IPS DF 19.7 (cell line): Measurements from ENCODE around the gene PTGS2.
"Not testable (repeated sequence)": the region's sequence is repeated elsewhere in the genome, so short reads cannot be mapped to it uniquely, and the experiment has no call there.

Source experiments
- DNase-seq: peaks from one replicate; pipeline ENCODE4 v3.0.0-alpha.2; 2013; ENCODE audit warnings: low read depth, low spot score

Gene PTGS2

GRCh38 chr1:186670297-186671135 lies 9.7 kb downstream of the PTGS2 start:
- DNase-seq = no peak

DNA sequence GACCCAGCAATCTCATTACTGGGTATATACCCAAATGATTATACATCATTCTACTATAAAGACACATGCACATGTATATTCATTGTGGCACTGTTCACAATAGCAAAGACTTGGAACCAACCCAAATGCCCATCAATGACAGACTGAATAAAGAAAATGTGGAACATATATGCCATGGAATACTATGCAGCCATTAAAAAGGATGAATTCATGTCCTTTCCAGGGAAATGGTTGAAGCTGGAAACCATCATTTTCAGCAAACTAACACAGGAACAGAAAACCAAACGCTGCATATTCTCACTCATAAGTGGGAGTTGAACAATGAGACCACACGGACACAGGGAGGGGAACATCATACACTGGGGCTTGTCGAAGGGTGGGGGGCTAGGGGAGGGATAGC lies 10.4 kb downstream of the PTGS2 start:
- DNase-seq = not testable (repeated sequence)

DNA sequence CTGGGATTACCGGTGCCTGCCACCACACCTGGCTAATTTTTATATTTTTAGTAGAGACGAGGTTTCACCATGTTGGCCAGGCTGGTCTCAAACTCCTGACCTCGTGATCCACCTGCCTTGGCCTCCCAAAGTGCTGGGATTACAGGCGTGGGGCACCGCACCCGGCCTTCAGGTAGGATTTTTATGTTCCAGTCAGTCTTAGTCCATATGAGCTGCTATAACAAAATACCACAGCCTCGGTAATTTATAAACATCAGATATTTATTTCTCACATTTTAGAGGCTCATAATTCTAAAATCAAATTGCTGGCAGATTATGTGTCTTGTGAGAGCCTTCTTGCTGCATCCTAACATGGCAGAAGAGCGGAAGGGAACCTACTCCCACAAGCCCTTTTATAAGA lies 16.0 kb downstream of the PTGS2 start:
- DNase-seq = not testable (repeated sequence)

DNA sequence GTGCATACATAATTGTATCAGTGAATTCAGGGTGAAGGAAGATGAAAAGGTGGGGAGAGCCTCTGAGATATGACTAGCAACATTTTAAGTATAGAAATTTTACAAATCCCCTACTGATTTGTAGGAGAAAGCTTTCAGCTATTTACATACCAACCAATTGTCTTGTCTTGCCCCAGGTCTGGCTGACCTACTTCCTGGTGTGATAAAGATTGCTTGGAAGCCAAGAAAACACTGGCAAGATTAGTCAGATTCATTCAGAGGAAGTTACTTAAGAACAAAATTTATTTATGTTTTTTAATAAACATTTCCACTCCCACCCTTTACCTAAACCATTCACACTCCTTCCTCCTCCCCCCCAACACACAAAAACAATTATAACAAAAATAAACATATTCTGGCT lies 17.5 kb downstream of the PTGS2 start:
- DNase-seq = no peak

DNA sequence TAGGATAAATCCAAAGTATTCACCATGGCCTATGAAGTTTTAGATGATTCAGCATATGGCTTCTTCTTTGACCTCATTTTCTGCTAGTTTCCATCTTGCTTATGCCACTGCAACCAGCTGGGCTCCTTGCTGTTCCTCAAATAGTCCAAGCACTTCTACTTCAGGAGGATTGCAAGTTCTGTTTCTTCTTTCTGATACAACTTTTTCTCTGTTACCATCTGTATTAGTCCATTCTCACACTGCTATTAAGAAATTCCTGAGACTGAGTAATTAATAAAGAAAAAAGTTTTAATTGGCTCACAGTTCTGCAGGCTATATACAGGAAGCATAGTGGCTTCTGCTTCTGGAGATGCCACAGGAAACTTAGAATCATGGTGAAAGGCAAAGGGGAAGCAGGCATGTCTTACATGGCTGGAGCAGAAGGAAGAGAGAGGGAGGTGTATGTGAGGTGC lies 20.3 kb downstream of the PTGS2 start:
- no peak for DNase-seq

- DNase-seq = no peak
Measured at GRCh38 chr1:186658999-186659398, 21.2 kb downstream of the PTGS2 start.

- DNase-seq = no peak
Measured at GRCh38 chr1:186657481-186657880, 22.7 kb downstream of the PTGS2 start.

DNA sequence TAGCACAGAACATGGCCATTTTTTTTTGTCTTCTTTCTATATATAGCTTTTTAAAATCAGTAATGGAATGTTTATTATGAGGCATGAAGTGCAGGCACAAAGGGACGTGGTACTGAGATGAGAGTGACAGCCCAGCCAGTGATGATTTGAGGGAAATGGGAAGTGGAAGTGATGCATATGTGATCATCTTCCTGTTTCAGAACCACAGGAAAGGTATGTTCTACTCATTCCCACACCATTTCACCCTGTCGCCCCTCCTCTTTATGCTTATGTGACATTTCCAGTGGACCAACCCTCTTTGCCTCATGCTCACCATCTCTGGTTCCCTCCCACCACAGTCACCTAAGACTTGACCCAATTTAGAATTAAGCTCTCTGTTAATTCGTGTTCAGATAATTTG lies 24.3 kb downstream of the PTGS2 start:
- no peak for DNase-seq

DNA sequence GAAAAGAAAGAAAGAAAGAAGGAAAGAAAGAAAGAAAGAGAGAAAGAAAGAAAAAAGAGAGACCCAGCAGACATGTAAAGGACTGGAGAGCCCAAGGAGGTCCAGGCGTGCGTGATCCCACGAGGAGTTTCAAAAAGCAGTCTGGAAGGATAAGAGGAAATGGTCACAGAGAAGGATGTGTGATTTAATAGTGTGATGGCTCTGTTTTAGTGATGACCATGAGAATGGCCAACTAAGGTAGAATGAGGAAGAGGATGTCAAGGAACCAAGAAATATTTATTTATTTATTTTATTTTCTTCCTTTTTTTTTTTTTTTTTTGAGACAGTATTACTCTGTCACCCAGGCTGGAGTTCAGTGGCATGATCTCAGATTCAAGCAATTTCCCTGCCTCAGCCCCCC lies 25.5 kb downstream of the PTGS2 start:
- no peak for DNase-seq

DNA sequence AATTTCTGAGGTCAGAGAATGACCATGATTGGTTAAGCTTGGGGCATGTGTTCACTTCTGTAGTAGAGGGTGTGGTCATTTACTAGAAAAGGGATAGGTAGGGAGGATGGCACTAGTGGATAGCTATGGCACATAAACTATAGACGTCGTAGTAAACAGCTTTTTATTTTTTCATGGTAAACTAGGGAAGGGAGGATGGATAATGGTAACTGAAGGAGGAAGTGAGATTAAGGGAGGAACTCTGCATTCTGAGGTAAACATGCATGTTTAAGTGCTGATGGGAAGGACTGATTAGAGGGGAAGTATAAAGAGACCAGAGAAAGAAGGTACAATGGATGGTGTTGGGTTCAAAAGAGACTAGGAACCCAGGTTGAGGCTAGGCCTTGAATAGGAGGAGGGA lies 26.9 kb downstream of the PTGS2 start:
- DNase-seq = no peak

GRCh38 chr1:186648613-186649012 lies 31.6 kb downstream of the PTGS2 start:
- DNase-seq = no peak

- DNase-seq = not testable (repeated sequence)
Measured at GRCh38 chr1:186647985-186648384, 32.2 kb downstream of the PTGS2 start.

- DNase-seq = no peak
Measured at GRCh38 chr1:186643614-186644013, 36.6 kb downstream of the PTGS2 start.

GRCh38 chr1:186637567-186637966 lies 42.7 kb downstream of the PTGS2 start:
- DNase-seq = not testable (repeated sequence)

DNA sequence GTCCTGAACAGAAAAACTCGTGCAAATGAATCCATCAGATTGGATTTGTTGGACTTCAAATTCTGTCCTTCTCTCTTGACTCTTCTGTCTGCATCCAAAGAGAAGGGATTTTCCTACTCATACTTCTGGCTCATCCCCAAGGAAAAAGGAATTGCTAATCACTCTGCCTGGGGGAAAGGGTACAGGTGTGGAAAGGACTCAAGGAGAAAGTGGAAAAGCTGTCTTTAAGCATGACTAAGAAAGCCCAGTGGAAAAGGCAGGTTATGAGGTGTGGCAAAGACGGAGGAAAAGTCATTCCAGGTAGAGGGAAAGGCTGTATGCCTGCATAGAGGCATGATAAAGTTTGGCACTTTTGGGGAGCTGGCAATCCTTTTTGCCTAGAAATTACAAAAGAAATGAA lies 43.4 kb downstream of the PTGS2 start:
- DNase-seq = no peak

GRCh38 chr1:186634511-186634910 lies 45.7 kb downstream of the PTGS2 start:
- no peak for DNase-seq

DNA sequence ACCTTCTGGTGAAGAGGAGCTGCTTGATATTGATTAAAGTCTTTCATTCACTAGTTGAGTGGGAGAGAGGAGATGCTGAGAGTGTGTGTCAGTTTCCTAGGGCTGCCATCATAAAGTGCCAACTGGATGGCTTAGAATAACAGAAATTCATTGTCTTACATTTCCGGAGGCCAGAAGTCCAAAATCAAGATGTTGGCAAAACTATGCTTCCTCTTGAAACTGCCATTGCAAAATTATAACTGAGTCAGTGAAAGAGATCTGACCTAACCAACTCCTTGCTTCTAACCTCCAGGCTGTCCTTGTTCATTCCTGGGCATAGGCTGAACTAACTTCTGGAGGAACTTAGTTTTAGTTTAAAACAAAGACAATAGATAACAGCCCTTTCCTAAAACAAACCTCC lies 47.1 kb downstream of the PTGS2 start:
- no peak for DNase-seq

GRCh38 chr1:186629341-186629740 lies 50.9 kb downstream of the PTGS2 start:
- no peak for DNase-seq

- DNase-seq = no peak
Measured at GRCh38 chr1:186628910-186629309, 51.3 kb downstream of the PTGS2 start.

DNA sequence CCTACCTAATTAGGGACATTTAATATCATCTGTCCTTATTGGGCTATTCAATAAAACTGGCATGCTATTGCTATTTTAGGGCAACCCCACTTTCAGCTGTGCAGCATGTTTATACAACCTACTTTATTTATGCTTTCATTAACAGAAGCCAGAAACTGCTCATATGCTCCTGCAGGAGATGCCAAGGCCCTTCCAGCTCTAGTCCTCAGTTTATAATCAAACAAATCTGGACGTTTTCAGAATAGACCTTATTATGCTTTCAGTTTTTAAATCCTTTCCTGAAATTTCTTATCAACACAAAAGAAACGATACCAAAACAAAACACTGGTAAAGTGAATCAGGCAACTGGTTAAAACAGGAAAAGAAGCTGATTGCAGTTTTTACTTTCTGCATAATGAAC lies 53.2 kb downstream of the PTGS2 start:
- DNase-seq = no peak

DNA sequence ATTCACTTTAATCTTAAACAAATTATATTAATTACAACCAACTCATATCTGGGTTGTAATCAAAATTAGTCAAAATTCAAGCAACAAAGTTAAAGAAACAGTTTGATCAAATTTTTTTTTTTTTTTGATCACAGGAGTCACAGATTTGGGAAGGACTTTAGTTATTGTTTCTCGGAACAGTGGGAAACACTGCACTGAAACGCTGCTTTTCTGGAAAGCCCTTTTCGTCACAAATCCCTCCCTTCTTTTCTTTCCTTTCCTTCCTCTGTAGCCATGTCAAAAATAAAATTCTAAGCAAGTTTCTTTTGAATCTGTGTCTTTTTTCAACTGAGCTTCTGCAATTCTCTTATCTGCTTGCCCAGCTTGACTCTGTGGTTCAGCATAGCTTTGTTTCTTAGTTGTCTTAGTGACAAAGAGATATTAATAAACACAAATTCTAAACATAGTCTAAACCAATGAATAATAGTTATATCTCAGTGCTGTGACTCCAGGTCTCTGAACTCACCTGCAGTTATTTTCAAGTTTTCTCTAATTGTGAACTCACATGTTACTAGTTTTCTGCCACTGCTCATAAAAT lies 53.8 kb downstream of the PTGS2 start:
- no peak for DNase-seq

GRCh38 chr1:186623551-186623950 lies 56.7 kb downstream of the PTGS2 start:
- DNase-seq = no peak
